Breast epithelium (tissue), 4 donors: ENCODE data around the gene RRP9. TPM values are rescaled to one million over a fixed set of nuclear protein-coding genes. Genes with fewer than 3 reads are reported as not detected.

Experiments used
- DNase-seq, 2 donors: peaks; one replicate each; pipeline ENCODE4 v3.0.0-alpha.2; 2019; ENCODE audit warnings: low spot score in 2 of 2
- H3K27ac ChIP-seq, 2 donors: fragments of 200-600 bp; sonication (generic) in 1 of 2; one replicate each; pipeline ENCODE4 v1.5.1; 2016 to 2019; ENCODE audit warnings: mild to moderate bottlenecking in 1 of 2
- H3K27me3 ChIP-seq, 2 donors: fragments of 200-600 bp; sonication (generic) in 1 of 2; one replicate each; pipeline versions ENCODE4 v1.5.1 to v1.6.0; 2017 to 2019; ENCODE audit warnings: control low read depth in 1 of 2, mild to moderate bottlenecking in 1 of 2
- H3K36me3 ChIP-seq: fragments of 200-600 bp; one replicate; pipeline ENCODE4 v1.5.1; 2019
- H3K4me1 ChIP-seq, 2 donors: fragments of 200-600 bp; sonication (generic); one replicate each; pipeline ENCODE4 v1.5.1; 2016 to 2019; ENCODE audit warnings: control low read depth in 1 of 2
- H3K4me3 ChIP-seq, 3 donors: fragments of 200-600 bp; sonication (generic); 1 replicate in 2 of 3; 2 replicates in 1 of 3; pipeline ENCODE4 v1.5.1; 2016 to 2019; ENCODE audit warnings: mild to moderate bottlenecking in 3 of 3, moderate library complexity in 2 of 3
- H3K9me3 ChIP-seq, 2 donors: fragments of 200-600 bp; sonication (generic) in 1 of 2; one replicate each; pipeline ENCODE4 v1.5.1; 2016 to 2019; ENCODE audit warnings: control low read depth in 1 of 2
- CTCF ChIP-seq, 3 donors: fragments of 450-650 bp; IDR thresholded peaks; one replicate each; pipeline ENCODE4 v1.5.1; 2016 to 2017; ENCODE audit warnings: antibody characterized with exemption in 3 of 3, mild to moderate bottlenecking in 3 of 3, moderate library complexity in 3 of 3
- POLR2A ChIP-seq: fragments of 450-650 bp; IDR thresholded peaks from one replicate; pipeline ENCODE4 v1.6.1; 2016; ENCODE audit warnings: antibody characterized with exemption, mild to moderate bottlenecking, moderate library complexity
- POLR2AphosphoS5 ChIP-seq, 3 donors: sonication (generic); formaldehyde crosslinking; IDR thresholded peaks; one replicate each; pipeline ENCODE4 v1.6.1; 2017; ENCODE audit warnings: antibody characterized with exemption in 3 of 3
- intact Hi-C: fragments of 100-400 bp; cut with DNase I; formaldehyde crosslinking; loops from one replicate; pipeline ENCODE4 v1.15.1; 2023; ENCODE audit warnings: low total_unique reads
- total RNA-seq, 3 donors: library from RNA; depleted of rRNA; stranded (reverse); fragments of >200 nt; gene quantifications; one replicate each; pipeline ENCODE4 v1.1.0, GENCODE V29; 2016

RRP9 gene
- total RNA-seq, 3 donors from 2014 or later: 23.1 to 24.6 (median 23.8) TPM

GRCh38 chr3:51938780-51939425 lies 2.8 kb downstream of the RRP9 start:
- no peaks in the 10 kb centered on the region for H3K27me3 ChIP-seq
- DNase-seq: no peak
- H3K4me1 ChIP-seq: peaks cover 7 to 18% of the 10 kb centered on the region in 2 donors
- H3K27ac ChIP-seq: no peak overlapping the region
- no peaks in the 10 kb centered on the region for H3K36me3 ChIP-seq
- intact Hi-C loops: no loop called here
- TF ChIP-seq CTCF (IDR thresholded peaks at IDR 0.05) (no peak), POLR2AphosphoS5 (IDR thresholded peaks at IDR 0.05) (no peak), POLR2A (no peak)
- no peaks in the 10 kb centered on the region for H3K9me3 ChIP-seq
- no peak overlapping the region for H3K4me3 ChIP-seq

GRCh38 chr3:51937611-51938450 lies 3.9 kb downstream of the RRP9 start:
- intact Hi-C loops: no loop called here
- H3K27me3 ChIP-seq: no peaks in the 10 kb centered on the region
- no peaks in the 10 kb centered on the region for H3K36me3 ChIP-seq
- no peak overlapping the region for H3K27ac ChIP-seq
- TF ChIP-seq POLR2A: no peak
- TF ChIP-seq POLR2AphosphoS5 (IDR thresholded peaks at IDR 0.05): no peak
- no peak for TF ChIP-seq CTCF (IDR thresholded peaks at IDR 0.05)
- no peak overlapping the region for H3K4me3 ChIP-seq
- DNase-seq: no peak
- H3K9me3 ChIP-seq: no peaks in the 10 kb centered on the region
- peaks cover 2 to 13% of the 10 kb centered on the region in 2 donors for H3K4me1 ChIP-seq

GRCh38 chr3:51937014-51937413 lies 4.7 kb downstream of the RRP9 start:
- peaks cover 0 to 8% of the 10 kb centered on the region in 2 donors for H3K4me1 ChIP-seq
- intact Hi-C loops: no loop called here
- TF ChIP-seq POLR2AphosphoS5 (IDR thresholded peaks at IDR 0.05): no peak
- TF ChIP-seq CTCF (IDR thresholded peaks at IDR 0.05): no peak
- TF ChIP-seq POLR2A: no peak
- H3K9me3 ChIP-seq: no peaks in the 10 kb centered on the region
- no peaks in the 10 kb centered on the region for H3K27me3 ChIP-seq
- no peak for DNase-seq
- H3K27ac ChIP-seq: no peak overlapping the region
- no peaks in the 10 kb centered on the region for H3K36me3 ChIP-seq
- no peak overlapping the region for H3K4me3 ChIP-seq

GRCh38 chr3:51935886-51936755 lies 5.6 kb downstream of the RRP9 start:
- Histone ChIP-seq H3K4me1 (peaks cover 0 to 5% of the 10 kb centered on the region in 2 donors), H3K4me3 (no peak overlapping the region), H3K9me3 (no peaks in the 10 kb centered on the region), H3K27me3 (no peaks in the 10 kb centered on the region), H3K36me3 (no peaks in the 10 kb centered on the region), H3K27ac (no peak overlapping the region)
- TF ChIP-seq CTCF (IDR thresholded peaks at IDR 0.05): no peak
- no peak for TF ChIP-seq POLR2AphosphoS5 (IDR thresholded peaks at IDR 0.05)
- TF ChIP-seq POLR2A: no peak
- intact Hi-C loops: no loop called here
- DNase-seq: no peak
